ENCODE measurements around the gene PCSK2.
"Not testable (repeated sequence)": the region's sequence is repeated elsewhere in the genome, so short reads cannot be mapped to it uniquely, and the experiment has no call there.

The PCSK2 gene
- 0 to 0.18 (median 0) reads per million in 9 experiments for total RNA-seq

- Mint-ChIP-seq H3K9me3 (peaks cover 0 to 5% of the 10 kb centered on the region in 2 donors), H3K4me3 (no peak within 1 kb of the TSS), H3K4me1 (ENCODE audit: low read depth in 2 of 2) (no peaks in the 10 kb centered on the region), H3K36me3 (ENCODE audit: insufficient read depth) (no peaks in the 10 kb centered on the region), H3K27me3 (peaks cover 47 to 66% of the 10 kb centered on the region in 2 donors), H3K27ac (no peak within 1 kb of the TSS)
- no peak for DNase-seq
- ATAC-seq (replicated peaks) = no peak
These were observed at the start of gene PCSK2 for GRCh38 chr20:17226410-17227218. Gene PCSK2, plus strand, starts transcription at chr20:17227040. Its CDS starts 266 bp downstream, at chr20:17227306.

- Mint-ChIP-seq H3K36me3 (ENCODE audit: insufficient read depth) (no peaks in the 10 kb centered on the region), H3K4me1 (ENCODE audit: low read depth in 2 of 2) (no peaks in the 10 kb centered on the region), H3K27me3 (peaks cover 0 to 6% of the 10 kb centered on the region in 2 donors), H3K27ac (no peak overlapping the region), H3K9me3 (peaks cover 2 to 11% of the 10 kb centered on the region in 2 donors), H3K4me3 (no peak overlapping the region)
- DNase-seq (no peak), ATAC-seq (replicated peaks) (no peak)
These were observed 49.5 kb upstream of the PCSK2 start for GRCh38 chr20:17177341-17177740.

GRCh38 chr20:17179840-17180239 is 47.0 kb upstream of the PCSK2 start:
- H3K9me3 Mint-ChIP-seq = peaks cover 4 to 30% of the 10 kb centered on the region in 2 donors
- DNase-seq = no peak
- H3K27me3 Mint-ChIP-seq = peaks cover 0 to 6% of the 10 kb centered on the region in 2 donors
- no peaks in the 10 kb centered on the region for H3K36me3 Mint-ChIP-seq (ENCODE audit: insufficient read depth)
- H3K27ac Mint-ChIP-seq = no peak overlapping the region
- ATAC-seq (replicated peaks) = no peak
- no peak overlapping the region for H3K4me3 Mint-ChIP-seq
- H3K4me1 Mint-ChIP-seq (ENCODE audit: low read depth in 2 of 2) = no peaks in the 10 kb centered on the region

- Mint-ChIP-seq H3K36me3 (ENCODE audit: insufficient read depth) (no peaks in the 10 kb centered on the region), H3K9me3 (peaks cover 0 to 3% of the 10 kb centered on the region in 2 donors), H3K27me3 (no peaks in the 10 kb centered on the region), H3K4me1 (ENCODE audit: low read depth in 2 of 2) (no peaks in the 10 kb centered on the region), H3K4me3 (no peak overlapping the region), H3K27ac (no peak overlapping the region)
- DNase-seq (no peak), ATAC-seq (replicated peaks) (no peak)
These were observed 36.7 kb upstream of the PCSK2 start for GRCh38 chr20:17189976-17190695.

GRCh38 chr20:17197041-17197440 is 29.8 kb upstream of the PCSK2 start:
- Mint-ChIP-seq H3K27me3 (peaks cover 4 to 7% of the 10 kb centered on the region in 2 donors), H3K36me3 (ENCODE audit: insufficient read depth) (no peaks in the 10 kb centered on the region), H3K27ac (no peak overlapping the region), H3K4me3 (no peak overlapping the region), H3K4me1 (ENCODE audit: low read depth in 2 of 2) (no peaks in the 10 kb centered on the region), H3K9me3 (peaks cover 6 to 13% of the 10 kb centered on the region in 2 donors)
- DNase-seq = no peak
- ATAC-seq (replicated peaks) = no peak

GRCh38 chr20:17202030-17202429 is 24.8 kb upstream of the PCSK2 start:
- DNase-seq = no peak
- no peak for ATAC-seq (replicated peaks)
- Mint-ChIP-seq H3K9me3 (peaks cover 8 to 18% of the 10 kb centered on the region in 2 donors), H3K4me1 (ENCODE audit: low read depth in 2 of 2) (no peaks in the 10 kb centered on the region), H3K4me3 (no peak overlapping the region), H3K27me3 (peaks cover 4 to 7% of the 10 kb centered on the region in 2 donors), H3K27ac (no peak overlapping the region), H3K36me3 (ENCODE audit: insufficient read depth) (no peaks in the 10 kb centered on the region)

GRCh38 chr20:17202673-17203072 is 24.2 kb upstream of the PCSK2 start:
- Mint-ChIP-seq H3K27ac (no peak overlapping the region), H3K4me1 (ENCODE audit: low read depth in 2 of 2) (no peaks in the 10 kb centered on the region), H3K27me3 (peaks cover 4 to 7% of the 10 kb centered on the region in 2 donors), H3K9me3 (peaks cover 8 to 18% of the 10 kb centered on the region in 2 donors), H3K4me3 (no peak overlapping the region), H3K36me3 (ENCODE audit: insufficient read depth) (no peaks in the 10 kb centered on the region)
- no peak for ATAC-seq (replicated peaks)
- no peak for DNase-seq

GRCh38 chr20:17205084-17205813 is 21.6 kb upstream of the PCSK2 start:
- H3K4me3 Mint-ChIP-seq = no peak overlapping the region
- H3K36me3 Mint-ChIP-seq (ENCODE audit: insufficient read depth) = no peaks in the 10 kb centered on the region
- peaks cover 4 to 7% of the 10 kb centered on the region in 2 donors for H3K27me3 Mint-ChIP-seq
- ATAC-seq (replicated peaks) (no peak), DNase-seq (no peak)
- H3K4me1 Mint-ChIP-seq (ENCODE audit: low read depth in 2 of 2) = no peaks in the 10 kb centered on the region
- peaks cover 7 to 11% of the 10 kb centered on the region in 2 donors for H3K9me3 Mint-ChIP-seq
- H3K27ac Mint-ChIP-seq = no peak overlapping the region

- ATAC-seq (replicated peaks) (no peak), DNase-seq (no peak)
- Mint-ChIP-seq H3K4me1 (ENCODE audit: low read depth in 2 of 2) (no peaks in the 10 kb centered on the region), H3K9me3 (peaks cover 5 to 6% of the 10 kb centered on the region in 2 donors), H3K4me3 (no peak overlapping the region), H3K27ac (no peak overlapping the region), H3K27me3 (no peaks in the 10 kb centered on the region), H3K36me3 (ENCODE audit: insufficient read depth) (no peaks in the 10 kb centered on the region)
These were observed 16.5 kb upstream of the PCSK2 start for GRCh38 chr20:17210387-17210786.

GRCh38 chr20:17210983-17211382 is 15.9 kb upstream of the PCSK2 start:
- DNase-seq = no peak
- H3K9me3 Mint-ChIP-seq = peaks cover 5 to 11% of the 10 kb centered on the region in 2 donors
- H3K27ac Mint-ChIP-seq = no peak overlapping the region
- no peaks in the 10 kb centered on the region for H3K36me3 Mint-ChIP-seq (ENCODE audit: insufficient read depth)
- no peak for ATAC-seq (replicated peaks)
- no peaks in the 10 kb centered on the region for H3K27me3 Mint-ChIP-seq
- H3K4me1 Mint-ChIP-seq (ENCODE audit: low read depth in 2 of 2) = no peaks in the 10 kb centered on the region
- no peak overlapping the region for H3K4me3 Mint-ChIP-seq

GRCh38 chr20:17215167-17215566 is 11.7 kb upstream of the PCSK2 start:
- no peak overlapping the region for H3K4me3 Mint-ChIP-seq
- H3K4me1 Mint-ChIP-seq (ENCODE audit: low read depth in 2 of 2) = no peaks in the 10 kb centered on the region
- H3K27me3 Mint-ChIP-seq = no peaks in the 10 kb centered on the region
- peaks cover 6 to 7% of the 10 kb centered on the region in 2 donors for H3K9me3 Mint-ChIP-seq
- H3K36me3 Mint-ChIP-seq (ENCODE audit: insufficient read depth) = no peaks in the 10 kb centered on the region
- H3K27ac Mint-ChIP-seq = no peak overlapping the region
- no peak for ATAC-seq (replicated peaks)
- no peak for DNase-seq

GRCh38 chr20:17219856-17220255 is 7.0 kb upstream of the PCSK2 start:
- not testable (repeated sequence) for H3K27ac Mint-ChIP-seq; H3K4me3 Mint-ChIP-seq; H3K4me1 Mint-ChIP-seq (ENCODE audit: low read depth in 2 of 2); H3K36me3 Mint-ChIP-seq (ENCODE audit: insufficient read depth); DNase-seq; ATAC-seq (replicated peaks); H3K9me3 Mint-ChIP-seq
- peaks cover 2 to 15% of the 10 kb centered on the region in 2 donors for H3K27me3 Mint-ChIP-seq

- DNase-seq = no peak
- H3K4me3 Mint-ChIP-seq = no peak overlapping the region
These were observed 3.3 kb upstream of the PCSK2 start for GRCh38 chr20:17223553-17223952.

More at GRCh38 chr20:17223553-17223952, 3.3 kb upstream of the PCSK2 start:
- no peaks in the 10 kb centered on the region for H3K4me1 Mint-ChIP-seq (ENCODE audit: low read depth in 2 of 2)
- H3K36me3 Mint-ChIP-seq (ENCODE audit: insufficient read depth) = no peaks in the 10 kb centered on the region
- peaks cover 37 to 52% of the 10 kb centered on the region in 2 donors for H3K27me3 Mint-ChIP-seq
- no peak overlapping the region for H3K27ac Mint-ChIP-seq
- peaks cover 0 to 5% of the 10 kb centered on the region in 2 donors for H3K9me3 Mint-ChIP-seq
- ATAC-seq (replicated peaks) = no peak

Measured in effector memory CD8-positive, alpha-beta T cell (primary cell).